ENCODE results near the gene IFNL3. TPM values are rescaled to one million over a fixed set of nuclear protein-coding genes. Genes with fewer than 3 reads are reported as not detected.
"Not testable (repeated sequence)": the region's sequence is repeated elsewhere in the genome, so short reads cannot be mapped to it uniquely, and the experiment has no call there.

IFNL3 gene
- total RNA-seq, 1 donor from 2014 or later: not detected

DNA sequence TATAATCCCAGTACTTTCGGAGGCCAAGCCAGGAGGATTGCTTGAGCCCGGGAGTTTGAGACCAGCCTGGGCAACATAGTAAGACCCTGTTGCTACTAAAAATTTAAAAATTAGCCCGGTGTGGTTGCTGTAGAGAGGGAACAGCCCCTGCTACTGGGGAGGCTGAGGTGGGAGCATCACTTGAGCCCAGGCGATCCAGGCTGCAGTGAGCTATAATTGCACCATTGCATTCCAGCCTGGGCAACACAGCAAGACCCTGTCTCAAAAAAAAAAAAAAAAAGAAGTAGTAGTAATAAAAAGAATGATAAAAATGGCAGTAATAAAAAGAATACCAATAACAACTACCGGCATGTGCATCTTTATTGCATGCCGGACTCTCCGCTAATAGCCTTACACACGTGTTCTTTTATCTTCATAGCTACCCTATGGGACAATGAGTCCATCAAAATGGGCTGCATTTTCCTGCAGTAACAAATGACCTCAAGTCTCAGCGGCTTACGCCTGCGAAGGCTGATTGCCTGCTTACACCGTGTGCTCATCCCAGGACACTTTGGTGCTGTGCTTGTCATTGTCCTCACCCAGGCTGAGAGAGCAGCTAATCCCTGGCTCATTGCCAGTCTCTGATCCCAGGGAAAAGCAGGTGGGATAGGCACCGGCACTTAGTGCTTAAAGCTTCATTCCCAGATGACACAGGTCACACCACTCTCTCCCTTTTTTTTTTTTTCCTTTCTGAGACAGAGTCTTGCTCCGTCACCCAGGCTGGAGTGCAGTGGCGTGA lies 26.4 kb downstream of the IFNL3 start:
- Mint-ChIP-seq H3K36me3 (ENCODE audit: low read depth) (no peaks in the 10 kb centered on the region), H3K4me3 (no peak overlapping the region), H3K27ac (no peak overlapping the region), H3K4me1 (peaks cover 3% of the 10 kb centered on the region), H3K27me3 (peaks cover 15% of the 10 kb centered on the region), H3K9me3 (no peaks in the 10 kb centered on the region)
- no peak for DNase-seq
- intact Hi-C loops (cut with micrococcal nuclease): no loop called here

DNA sequence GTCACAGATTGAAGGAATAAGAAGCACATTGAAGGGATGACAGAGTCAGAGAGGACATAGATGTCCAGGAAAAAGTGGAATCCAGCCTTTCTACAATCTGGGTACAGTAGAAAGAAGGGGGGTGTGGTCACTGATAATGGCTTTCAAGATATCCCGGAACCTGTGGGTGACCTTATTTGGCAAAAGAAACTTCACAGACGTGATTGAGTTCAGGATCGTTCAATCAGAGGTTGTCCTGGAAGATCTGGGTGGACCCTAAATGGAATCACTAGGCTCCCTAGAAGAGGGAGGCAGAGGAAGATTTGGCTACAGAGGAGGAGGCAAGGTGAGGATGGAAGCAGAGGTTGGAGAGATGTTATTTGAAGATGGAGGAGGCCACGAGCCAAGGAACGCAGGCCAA lies 27.7 kb downstream of the IFNL3 start:
- Mint-ChIP-seq H3K27me3 (peaks cover 13% of the 10 kb centered on the region), H3K4me1 (peaks cover 3% of the 10 kb centered on the region), H3K36me3 (ENCODE audit: low read depth) (no peaks in the 10 kb centered on the region), H3K27ac (no peak overlapping the region), H3K9me3 (no peaks in the 10 kb centered on the region), H3K4me3 (no peak overlapping the region)
- intact Hi-C loops (cut with micrococcal nuclease): no loop called here
- DNase-seq: no peak

DNA sequence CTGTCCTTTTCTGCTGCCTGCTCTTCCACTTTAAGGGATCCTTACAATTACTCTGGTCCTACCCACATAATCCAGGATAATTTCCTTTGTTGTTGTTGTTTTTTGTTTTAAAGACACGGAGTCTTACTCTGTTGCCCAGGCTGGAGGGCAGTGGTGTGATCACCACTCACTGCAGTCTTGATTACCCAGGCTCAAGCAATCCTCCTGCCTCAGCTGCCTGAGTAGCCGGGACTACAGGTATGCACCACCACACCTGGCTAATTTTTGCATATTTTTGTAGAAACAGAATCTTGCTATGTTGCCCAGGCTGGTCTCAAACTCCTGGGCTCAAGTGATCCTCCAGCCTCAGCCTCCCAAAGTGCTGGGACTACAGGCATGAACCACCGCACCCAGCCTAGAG lies 29.5 kb downstream of the IFNL3 start:
- H3K4me3 Mint-ChIP-seq; H3K36me3 Mint-ChIP-seq (ENCODE audit: low read depth); H3K27me3 Mint-ChIP-seq; intact Hi-C loops (cut with micrococcal nuclease); H3K4me1 Mint-ChIP-seq; H3K27ac Mint-ChIP-seq; H3K9me3 Mint-ChIP-seq; DNase-seq: not testable (repeated sequence)

DNA sequence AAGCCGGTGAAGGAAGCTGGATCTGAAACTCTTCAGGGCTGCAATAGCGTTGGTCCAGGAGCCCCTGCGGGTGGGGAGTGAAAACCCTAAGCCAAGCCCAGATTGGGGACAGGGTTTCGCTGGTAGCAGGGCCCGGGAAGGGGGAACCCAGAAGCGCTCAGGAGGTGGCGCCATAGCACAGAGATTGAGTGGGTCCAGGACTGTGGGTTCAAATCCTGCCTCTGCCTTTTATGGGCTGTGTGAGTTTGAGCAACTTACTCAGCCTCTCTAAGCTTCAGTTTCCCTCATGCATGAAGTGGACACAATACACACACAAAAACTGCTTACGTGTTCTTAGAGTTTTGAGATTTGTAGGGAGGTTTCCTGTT lies 32.4 kb downstream of the IFNL3 start:
- intact Hi-C loops (cut with micrococcal nuclease): loop anchor here (1.0 to 2.0 kb wide), 2 partner anchors 116 to 198 kb away; no protein-coding TSS in a partner anchor
- no peaks in the 10 kb centered on the region for H3K9me3 Mint-ChIP-seq

DNA sequence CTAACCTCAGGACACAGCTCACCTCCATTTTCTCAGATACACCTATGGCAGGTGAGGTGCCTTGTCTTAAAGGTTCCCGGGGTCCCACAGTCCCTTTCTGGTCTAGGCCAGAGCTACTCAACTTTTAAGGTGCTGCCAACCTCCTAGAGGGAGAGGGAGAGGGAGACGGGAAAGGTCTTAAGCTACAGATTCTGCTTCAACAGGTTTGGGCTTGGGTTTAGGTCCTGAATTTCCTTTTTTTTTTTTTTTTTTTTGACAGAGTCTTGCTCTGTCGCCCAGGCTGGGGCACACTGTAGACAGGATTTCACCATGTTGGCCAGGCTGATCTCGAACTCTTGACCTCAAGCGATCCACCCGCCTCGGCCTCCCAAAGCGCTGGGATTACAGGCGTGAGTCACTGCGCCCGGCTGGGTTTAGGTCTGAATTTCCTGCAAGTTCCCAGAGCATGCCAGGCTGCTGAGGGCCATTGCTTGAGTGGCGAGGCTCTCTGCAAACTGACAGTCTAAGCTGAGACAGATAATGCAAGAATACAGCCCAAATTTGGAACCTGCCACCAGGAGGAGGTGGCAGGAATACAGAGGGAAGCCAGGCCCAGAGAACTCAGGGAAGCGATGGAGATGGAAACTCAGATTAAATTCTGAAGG lies 33.0 kb downstream of the IFNL3 start:
- peaks cover 10% of the 10 kb centered on the region for H3K27me3 Mint-ChIP-seq
- H3K4me3 Mint-ChIP-seq: no peak overlapping the region
- H3K4me1 Mint-ChIP-seq: no peaks in the 10 kb centered on the region
- no peaks in the 10 kb centered on the region for H3K36me3 Mint-ChIP-seq (ENCODE audit: low read depth)
- H3K9me3 Mint-ChIP-seq: no peaks in the 10 kb centered on the region
- intact Hi-C loops (cut with micrococcal nuclease): loop anchor here (1.0 to 2.0 kb wide), 2 partner anchors 116 to 199 kb away; no protein-coding TSS in a partner anchor
- H3K27ac Mint-ChIP-seq: no peak overlapping the region
- no peak for DNase-seq

More for the DNA sequence above, 32.4 kb downstream of the IFNL3 start:
- Mint-ChIP-seq H3K4me1 (no peaks in the 10 kb centered on the region), H3K4me3 (no peak overlapping the region), H3K36me3 (ENCODE audit: low read depth) (no peaks in the 10 kb centered on the region), H3K27me3 (peaks cover 10% of the 10 kb centered on the region), H3K27ac (no peak overlapping the region)
- DNase-seq: peak; percentile 89

DNA sequence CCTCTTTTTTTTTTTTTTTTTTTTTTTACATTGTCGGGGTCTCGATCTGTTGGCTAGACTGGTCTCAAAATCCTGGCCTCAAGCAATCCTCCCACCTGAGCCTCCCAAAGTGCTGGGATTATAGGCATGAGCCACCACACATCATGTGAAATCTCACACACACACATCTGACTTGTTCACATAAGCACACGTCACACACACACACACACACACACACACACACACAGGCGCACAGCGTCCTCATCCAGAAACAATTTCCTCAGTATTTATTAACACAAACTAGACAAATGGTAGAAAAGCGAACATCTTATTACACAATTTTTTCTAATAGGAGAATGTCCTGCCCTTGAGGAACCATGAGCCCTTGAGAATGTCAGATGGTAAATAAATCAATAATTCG lies 35.6 kb downstream of the IFNL3 start:
- H3K4me3 Mint-ChIP-seq: no peak overlapping the region
- DNase-seq: no peak
- H3K4me1 Mint-ChIP-seq: no peaks in the 10 kb centered on the region
- H3K36me3 Mint-ChIP-seq (ENCODE audit: low read depth): no peaks in the 10 kb centered on the region
- H3K27ac Mint-ChIP-seq: no peak overlapping the region
- H3K9me3 Mint-ChIP-seq: no peaks in the 10 kb centered on the region
- peaks cover 18% of the 10 kb centered on the region for H3K27me3 Mint-ChIP-seq
- intact Hi-C loops (cut with micrococcal nuclease): no loop called here

DNA sequence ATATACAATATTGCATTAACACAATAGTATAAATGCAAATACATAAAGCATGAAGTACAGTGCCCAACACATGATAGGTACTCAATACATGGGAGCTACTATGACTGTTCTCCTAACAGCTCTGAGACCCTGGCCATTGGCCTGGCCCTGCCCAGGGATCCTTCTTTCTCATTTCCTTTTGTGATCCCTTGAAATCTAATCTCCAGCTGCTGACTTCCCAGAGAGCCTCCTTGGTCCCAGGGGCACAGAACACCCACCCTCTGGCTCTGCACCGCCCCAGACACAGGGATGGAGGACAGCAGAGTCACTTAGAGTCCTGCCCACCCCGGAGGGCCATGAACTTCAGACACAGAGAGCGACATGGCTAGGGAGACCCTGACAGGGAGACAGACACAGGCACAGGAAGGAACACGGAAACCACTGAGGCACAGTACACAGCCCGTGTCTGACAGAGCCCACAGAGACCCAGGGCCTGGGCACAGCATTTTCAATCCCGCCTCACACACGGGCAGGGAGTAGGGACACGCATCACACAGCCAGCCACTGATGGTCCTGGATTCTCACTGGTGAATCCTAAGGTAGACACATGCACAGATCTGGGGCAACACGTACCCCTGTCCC lies 36.5 kb downstream of the IFNL3 start:
- no peak for DNase-seq
- Mint-ChIP-seq H3K27me3 (peaks cover 24% of the 10 kb centered on the region), H3K9me3 (no peaks in the 10 kb centered on the region)

DNA sequence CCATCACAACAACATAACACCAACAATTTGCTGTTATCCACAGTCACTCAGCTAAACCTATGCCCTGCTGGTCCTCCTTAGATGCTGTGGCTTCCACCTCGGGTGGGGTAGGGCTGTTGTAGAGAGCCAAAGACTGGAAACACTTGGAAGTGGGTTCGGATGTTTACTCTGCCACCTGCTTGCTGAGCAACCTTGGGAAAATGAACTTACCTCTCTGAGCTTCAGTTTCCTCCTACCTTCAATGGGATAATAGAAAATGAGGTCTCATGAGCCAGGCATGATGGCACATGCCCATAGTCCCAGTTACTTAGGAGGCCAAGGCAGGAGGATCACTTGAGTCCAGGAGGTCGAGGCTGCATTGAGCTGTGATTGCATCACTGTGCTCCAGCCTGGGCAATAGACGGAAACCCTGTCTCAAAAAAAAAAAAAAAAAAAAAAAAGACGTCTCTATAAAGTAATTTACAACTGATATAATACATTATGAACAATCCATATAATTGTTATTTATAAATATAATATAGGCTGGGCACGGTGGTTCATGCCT lies 37.4 kb downstream of the IFNL3 start:
- H3K36me3 Mint-ChIP-seq (ENCODE audit: low read depth): no peaks in the 10 kb centered on the region
- intact Hi-C loops (cut with micrococcal nuclease): no loop called here
- no peaks in the 10 kb centered on the region for H3K9me3 Mint-ChIP-seq
- DNase-seq: no peak
- H3K4me3 Mint-ChIP-seq: no peak overlapping the region
- no peaks in the 10 kb centered on the region for H3K4me1 Mint-ChIP-seq
- H3K27me3 Mint-ChIP-seq: peaks cover 30% of the 10 kb centered on the region
- no peak overlapping the region for H3K27ac Mint-ChIP-seq

More for the DNA sequence above, 36.5 kb downstream of the IFNL3 start:
- H3K4me3 Mint-ChIP-seq: no peak overlapping the region
- no peaks in the 10 kb centered on the region for H3K4me1 Mint-ChIP-seq
- H3K36me3 Mint-ChIP-seq (ENCODE audit: low read depth): no peaks in the 10 kb centered on the region
- no peak overlapping the region for H3K27ac Mint-ChIP-seq
- intact Hi-C loops (cut with micrococcal nuclease): no loop called here

DNA sequence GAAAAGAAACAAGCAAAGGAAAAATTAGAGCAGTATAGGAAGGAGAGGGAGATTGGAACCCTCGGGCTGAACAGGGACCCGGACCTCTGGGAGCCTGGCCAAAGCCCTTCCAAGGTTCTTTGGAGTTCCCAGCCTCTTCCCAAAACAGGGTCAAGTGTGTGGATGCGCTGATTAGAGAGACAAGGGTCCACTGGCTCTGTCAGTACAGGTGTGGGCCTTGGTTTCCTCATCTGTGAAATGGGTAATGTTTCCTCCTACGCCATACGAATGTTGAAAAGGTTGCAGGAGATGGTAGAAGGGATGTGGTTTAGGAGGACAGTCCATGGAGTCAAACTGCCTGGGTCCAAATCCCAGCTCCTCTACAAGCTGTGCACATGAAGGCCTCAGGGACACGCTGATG lies 38.7 kb downstream of the IFNL3 start:
- no peaks in the 10 kb centered on the region for H3K9me3 Mint-ChIP-seq
- no peaks in the 10 kb centered on the region for H3K4me1 Mint-ChIP-seq
- no peaks in the 10 kb centered on the region for H3K36me3 Mint-ChIP-seq (ENCODE audit: low read depth)
- no peak overlapping the region for H3K4me3 Mint-ChIP-seq
- intact Hi-C loops (cut with micrococcal nuclease): no loop called here
- H3K27me3 Mint-ChIP-seq: peaks cover 36% of the 10 kb centered on the region
- H3K27ac Mint-ChIP-seq: no peak overlapping the region
- DNase-seq: no peak

DNA sequence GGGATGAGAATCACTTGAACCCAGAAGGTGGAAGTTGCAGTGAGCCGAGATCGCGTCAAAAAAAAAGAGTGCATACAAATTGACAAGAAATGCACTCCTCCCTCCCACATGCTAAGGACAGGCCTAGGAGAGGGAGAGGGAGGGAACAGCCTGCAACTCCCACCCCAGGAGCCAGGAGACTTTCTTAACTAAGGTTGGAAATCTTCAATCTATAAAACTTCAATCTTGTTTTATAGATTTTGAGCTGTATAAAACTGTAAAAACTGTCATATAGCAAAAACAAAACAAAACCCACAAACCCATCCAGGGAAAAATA lies 39.4 kb downstream of the IFNL3 start:
- no peak for DNase-seq
- peaks cover 43% of the 10 kb centered on the region for H3K27me3 Mint-ChIP-seq
- H3K9me3 Mint-ChIP-seq: no peaks in the 10 kb centered on the region
- H3K4me1 Mint-ChIP-seq: no peaks in the 10 kb centered on the region
- no peaks in the 10 kb centered on the region for H3K36me3 Mint-ChIP-seq (ENCODE audit: low read depth)
- intact Hi-C loops (cut with micrococcal nuclease): no loop called here
- H3K27ac Mint-ChIP-seq: no peak overlapping the region
- H3K4me3 Mint-ChIP-seq: no peak overlapping the region

DNA sequence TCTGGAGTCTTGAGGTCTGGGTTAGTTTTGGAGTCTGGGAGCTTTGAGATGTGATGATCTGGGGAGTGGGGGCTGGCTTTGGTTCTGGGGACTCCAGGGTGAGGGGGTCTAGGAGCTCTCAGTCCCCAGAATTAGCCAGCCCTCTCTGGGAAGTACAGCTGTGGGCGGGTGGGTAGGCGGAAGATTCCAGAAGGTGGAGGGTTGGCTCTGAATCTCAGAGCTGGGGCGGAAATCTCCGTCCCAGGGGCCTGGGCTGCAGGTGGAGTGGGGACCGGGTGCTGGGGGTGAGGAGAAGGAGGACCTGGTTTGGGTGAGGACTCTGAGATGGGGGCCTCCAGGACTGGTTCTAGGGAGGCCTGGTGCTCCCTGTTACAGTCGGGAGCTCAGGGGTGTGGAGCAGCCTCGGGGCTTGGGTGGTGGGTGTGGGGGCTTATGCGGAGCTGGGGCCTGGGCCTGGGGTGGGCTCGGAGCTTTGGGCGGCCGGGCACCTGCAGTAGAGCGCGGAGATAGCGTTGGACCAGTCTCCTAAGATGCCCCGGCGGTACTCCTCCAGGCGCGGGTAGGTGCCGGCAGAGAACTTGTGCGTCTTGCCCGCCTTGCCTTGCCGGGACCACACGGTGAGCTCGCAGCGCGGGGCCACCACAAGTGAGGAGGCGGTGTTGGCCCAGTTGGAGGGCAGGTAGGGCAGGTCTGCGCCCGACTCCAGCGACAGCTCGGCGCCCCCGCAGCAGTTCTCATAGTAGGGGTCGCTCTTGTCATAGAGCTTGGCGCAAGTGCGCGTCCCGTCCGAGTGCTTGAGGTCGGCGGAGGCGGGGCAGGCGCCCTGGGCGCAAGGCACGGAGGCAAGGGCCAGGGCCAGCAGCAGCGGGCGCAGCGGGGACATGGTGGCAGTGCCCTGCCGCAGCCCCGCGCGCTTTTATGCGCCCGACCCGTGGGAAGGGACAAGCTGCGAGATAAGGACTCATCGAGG lies 41.1 kb downstream of the IFNL3 start, which contains the start of gene SYCN:
Gene SYCN, minus strand, starts transcription at position 892 of the 970 bp plus-strand sequence. Its CDS starts 9 bp downstream, at position 883.
- DNase-seq: no peak

DNA sequence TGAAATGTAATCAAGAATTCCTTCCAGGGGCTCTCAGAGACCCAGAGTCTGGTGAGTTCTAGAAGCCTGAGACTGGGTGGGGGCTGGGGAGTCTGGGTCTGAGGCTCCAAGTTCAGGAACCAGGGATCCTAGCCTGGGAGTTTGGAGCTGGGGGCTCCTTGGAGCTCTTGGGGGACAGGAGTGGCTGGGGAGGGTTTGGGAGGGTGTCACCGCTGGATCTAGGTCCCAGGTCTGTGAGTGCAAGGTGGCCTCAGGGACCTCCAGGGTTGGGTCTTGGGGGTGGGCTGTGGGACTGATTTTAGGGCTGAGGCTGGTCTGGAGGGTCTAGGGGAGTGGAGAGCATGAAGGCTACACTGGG lies 41.8 kb downstream of the IFNL3 start:
- Mint-ChIP-seq H3K27ac (no peak overlapping the region), H3K9me3 (no peaks in the 10 kb centered on the region), H3K36me3 (ENCODE audit: low read depth) (no peaks in the 10 kb centered on the region), H3K27me3 (peaks cover 54% of the 10 kb centered on the region), H3K4me3 (no peak overlapping the region), H3K4me1 (no peaks in the 10 kb centered on the region)
- intact Hi-C loops (cut with micrococcal nuclease): no loop called here
- DNase-seq: no peak

More for the DNA sequence above, 41.1 kb downstream of the IFNL3 start, which contains the start of gene SYCN:
- peaks cover 50% of the 10 kb centered on the region for H3K27me3 Mint-ChIP-seq
- no peak within 1 kb of the TSS for H3K27ac Mint-ChIP-seq
- intact Hi-C loops (cut with micrococcal nuclease): no loop called here
- H3K36me3 Mint-ChIP-seq (ENCODE audit: low read depth): no peaks in the 10 kb centered on the region
- H3K4me3 Mint-ChIP-seq: no peak within 1 kb of the TSS
- no peaks in the 10 kb centered on the region for H3K9me3 Mint-ChIP-seq
- H3K4me1 Mint-ChIP-seq: no peaks in the 10 kb centered on the region

DNA sequence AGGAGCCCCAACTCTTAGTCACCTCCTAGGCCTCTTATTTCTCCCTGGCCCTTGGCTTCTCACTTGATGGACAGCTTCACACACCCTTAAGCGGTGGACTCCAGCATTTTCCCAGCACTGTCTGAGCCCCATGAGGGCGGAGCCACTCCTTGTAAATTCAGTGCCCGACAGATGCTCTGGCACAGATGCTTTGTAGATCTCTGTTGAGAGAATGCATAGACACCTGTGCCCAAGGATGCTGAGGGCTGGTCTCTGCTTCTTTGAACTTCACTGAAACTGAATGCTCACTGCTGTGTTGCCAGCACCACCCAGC lies 44.0 kb downstream of the IFNL3 start:
- DNase-seq: no peak
- no peaks in the 10 kb centered on the region for H3K9me3 Mint-ChIP-seq
- intact Hi-C loops (cut with micrococcal nuclease): no loop called here
- peaks cover 67% of the 10 kb centered on the region for H3K27me3 Mint-ChIP-seq
- H3K27ac Mint-ChIP-seq: no peak overlapping the region
- no peaks in the 10 kb centered on the region for H3K36me3 Mint-ChIP-seq (ENCODE audit: low read depth)
- no peak overlapping the region for H3K4me3 Mint-ChIP-seq
- H3K4me1 Mint-ChIP-seq: peaks cover 7% of the 10 kb centered on the region

All from activated CD4-positive, alpha-beta T cell treated with anti-CD3 and anti-CD28 coated beads, Interleukin-2, amount 10 ng/mL, durations not matched to agents 24 days and 14 days (primary cell).